ENCODE measurements around the gene NBPF3.

GRCh38 chr1:21524686-21525339, 84.9 kb downstream of the NBPF3 start:
- no peak for TF ChIP-seq CTCF (IDR thresholded peaks at IDR 0.05; ENCODE audit: low read length)
- TF ChIP-seq EZH2 (optimal IDR thresholded peaks at IDR 0.05; ENCODE audit: low read depth, low read length): no peak
